Uterus (tissue), 2 donors: ENCODE measurements around the gene EFHD1.

Experiments
- CTCF ChIP-seq, 4 experiments: fragments of 200-600 bp in 2 of 4; fragments of 450-650 bp in 2 of 4; sonication (generic) in 2 of 4; IDR thresholded peaks; one replicate each; pipeline ENCODE4 v1.5.1; 2016 to 2019; ENCODE audit warnings: antibody characterized with exemption in 4 of 4, mild to moderate bottlenecking in 2 of 4, moderate library complexity in 1 of 4
- POLR2A ChIP-seq, 2 donors: fragments of 450-650 bp; IDR thresholded peaks; one replicate each; pipeline ENCODE4 v1.6.1; 2016; ENCODE audit warnings: antibody characterized with exemption in 2 of 2, mild to moderate bottlenecking in 1 of 2, moderate library complexity in 1 of 2

- TF ChIP-seq CTCF (IDR thresholded peaks at IDR 0.05) (no peak), POLR2A (IDR thresholded peaks at IDR 0.05) (no peak)
Measured at GRCh38 chr2:232610081-232610480, 23.3 kb upstream of the EFHD1 start.
